ENCODE results near the gene CWC22.

DNA sequence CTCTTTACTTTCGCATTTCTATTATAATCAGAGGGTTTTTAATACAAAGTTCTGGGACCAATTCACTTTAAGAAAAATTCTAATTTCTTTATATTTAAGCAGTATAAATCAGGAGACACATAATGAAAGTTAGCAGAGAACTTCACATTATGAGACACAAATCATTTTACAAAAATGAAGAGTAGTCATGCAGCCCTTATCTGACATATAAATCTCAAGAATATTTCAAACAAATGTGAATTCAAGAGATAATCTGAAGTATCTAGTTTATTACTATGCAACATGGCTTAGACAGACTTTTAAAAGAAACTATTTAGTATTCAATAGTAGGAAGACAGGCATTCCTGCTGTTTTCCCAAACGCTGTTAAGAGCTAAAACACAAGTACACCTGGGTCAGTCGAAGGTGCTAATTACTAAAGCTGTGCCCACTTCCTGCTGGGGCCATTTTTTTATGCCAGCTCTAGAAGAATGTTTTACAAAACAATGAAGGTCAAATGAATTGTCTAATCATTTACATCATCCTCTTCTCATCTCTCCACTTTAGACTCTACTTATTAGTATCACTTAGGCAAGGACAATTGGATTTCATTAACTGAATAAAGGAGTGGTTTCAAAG lies 40.2 kb downstream of the CWC22 start:
- no peak for TF ChIP-seq CTCF (IDR thresholded peaks at IDR 0.05)
- TF ChIP-seq POLR2A (IDR thresholded peaks at IDR 0.05): no peak

Data from transverse colon (tissue), 3 donors.